Stomach (tissue), 9 donors: Measurements from ENCODE around the gene URB1. TPM values are rescaled to one million over a fixed set of nuclear protein-coding genes. Genes with fewer than 3 reads are reported as not detected.
A peak's percentile ranks its signal among the peaks of the same experiment; 100 is the strongest.

ENCODE experiments used
- DNase-seq, 2 donors: peaks; one replicate each; pipeline versions ENCODE4 v3.0.0 to v3.0.0-alpha.2; 2013 to 2019
- H3K27ac ChIP-seq, 5 donors: fragments of 200-600 bp in 4 of 5; sonication (generic) in 4 of 5; one replicate each; pipeline ENCODE4 v1.5.1; 2013 to 2019; ENCODE audit warnings: mild to moderate bottlenecking in 1 of 5, moderate library complexity in 1 of 5
- H3K27me3 ChIP-seq, 3 donors: fragments of 200-600 bp; sonication (generic); one replicate each; pipeline ENCODE4 v1.5.1; 2017 to 2019; ENCODE audit warnings: mixed run types in 1 of 3
- H3K36me3 ChIP-seq, 4 donors: fragments of 200-600 bp; sonication (generic); 1 replicate in 3 of 4; 2 replicates in 1 of 4; pipeline ENCODE4 v1.5.1; 2016 to 2019
- H3K4me1 ChIP-seq, 4 donors: fragments of 200-600 bp; sonication (generic); one replicate each; pipeline ENCODE4 v1.5.1; 2016 to 2019
- H3K4me3 ChIP-seq, 4 donors: fragments of 200-600 bp; sonication (generic) in 3 of 4; one replicate each; pipeline ENCODE4 v1.5.1; 2016 to 2019; ENCODE audit warnings: mild to moderate bottlenecking in 1 of 4
- H3K9me3 ChIP-seq, 4 donors: fragments of 200-600 bp; sonication (generic); one replicate each; pipeline ENCODE4 v1.5.1; 2016 to 2019
- CTCF ChIP-seq, 7 experiments: fragments of 450-650 bp in 4 of 7; fragments of 200-600 bp in 3 of 7; sonication (generic) in 3 of 7; IDR thresholded peaks; one replicate each; pipeline ENCODE4 v1.5.1; 2016 to 2019; ENCODE audit warnings: antibody characterized with exemption in 7 of 7, control low read depth in 2 of 7, mild to moderate bottlenecking in 1 of 7
- EP300 ChIP-seq: sonication (generic); formaldehyde crosslinking; IDR thresholded peaks from one replicate; pipeline ENCODE4 v1.6.1; 2017; ENCODE audit warnings: antibody characterized with exemption
- POLR2A ChIP-seq, 4 donors: fragments of 450-650 bp; IDR thresholded peaks; one replicate each; pipeline ENCODE4 v1.6.1; 2016; ENCODE audit warnings: antibody characterized with exemption in 4 of 4, control low read depth in 2 of 4, mild to moderate bottlenecking in 1 of 4, moderate library complexity in 1 of 4
- POLR2AphosphoS5 ChIP-seq, 3 donors: sonication (generic); formaldehyde crosslinking; IDR thresholded peaks; one replicate each; pipeline ENCODE4 v1.6.1; 2016; ENCODE audit warnings: antibody characterized with exemption in 3 of 3
- WGBS, 5 donors: extraction: QIAGEN DNeasy Blood & Tissue Kit in 3 of 5; methylation state at CpG; one replicate each; pipeline versions ENCODE4 v1.1.5 to v1.1.7; 2013 to 2018; 5-methylcytosine and 5-hydroxymethylcytosine counted together
- intact Hi-C: fragments of 100-400 bp; cut with DNase I; formaldehyde crosslinking; loops from one replicate; pipeline ENCODE4 v1.15.1; 2023; ENCODE audit warnings: low total_unique reads
- polyA plus RNA-seq, 3 donors: library from polyadenylated mRNA; stranded (reverse); fragments of 200-250 nt; gene quantifications; one replicate each; pipeline ENCODE4 v1.2.3, GENCODE V29; 2013
- total RNA-seq, 5 donors: library from RNA; depleted of rRNA; stranded (reverse); fragments of >200 nt; gene quantifications; one replicate each; pipeline versions ENCODE4 v1.1.0 to v1.2.3, GENCODE V29; 2014 to 2016
- donor health status: healthy with polysubstance abuse.
- donor health status: Bipolar disorder and iron deficiency.
- donor health status: healthy.

Gene URB1
- total and polyA plus RNA-seq, 8 donors = 1.2 to 16.3 (median 10.2) TPM

- peak overlapping the region in 2 of 5 donors; percentile 23 to 59 for H3K27ac ChIP-seq
- no peak overlapping the region for H3K4me3 ChIP-seq
- H3K4me1 ChIP-seq = peaks cover 0 to 5% (median 0%) of the 10 kb centered on the region in 4 donors
- WGBS, 5 donors = 72 to 89% (median 85%) methylated on average over 7 to 11 of the region's 11 CpGs
- DNase-seq = peak in 1 of 2 donors; percentile 23
- intact Hi-C loops = no loop called here
- H3K9me3 ChIP-seq = peaks cover 0 to 13% (median 8%) of the 10 kb centered on the region in 4 donors
- TF ChIP-seq EP300 = no peak
- TF ChIP-seq POLR2AphosphoS5 (IDR thresholded peaks at IDR 0.05) = no peak
- peaks cover 78 to 100% (median 100%) of the 10 kb centered on the region in 4 donors for H3K36me3 ChIP-seq
- no peaks in the 10 kb centered on the region for H3K27me3 ChIP-seq
Measured at GRCh38 chr21:32347977-32348376, 44.8 kb downstream of the URB1 start.

GRCh38 chr21:32347351-32347750 is 45.5 kb downstream of the URB1 start:
- intact Hi-C loops = no loop called here
- peaks cover 76 to 100% (median 100%) of the 10 kb centered on the region in 4 donors for H3K36me3 ChIP-seq
- WGBS, 5 donors = 85 to 98% (median 96%) methylated on average over 6 to 12 of the region's 12 CpGs
- H3K27ac ChIP-seq = no peak overlapping the region
- H3K9me3 ChIP-seq = peaks cover 0 to 13% (median 8%) of the 10 kb centered on the region in 4 donors
- no peak overlapping the region for H3K4me3 ChIP-seq
- no peak for DNase-seq
- TF ChIP-seq POLR2AphosphoS5 (IDR thresholded peaks at IDR 0.05) (no peak), CTCF (IDR thresholded peaks at IDR 0.05) (no peak), EP300 (no peak), POLR2A (IDR thresholded peaks at IDR 0.05) (no peak)
- peaks cover 0 to 5% (median 0%) of the 10 kb centered on the region in 4 donors for H3K4me1 ChIP-seq
- no peaks in the 10 kb centered on the region for H3K27me3 ChIP-seq

- H3K36me3 ChIP-seq = peaks cover 76 to 100% (median 100%) of the 10 kb centered on the region in 4 donors
- 91 to 96% (median 95%) methylated on average over 9 to 14 of the region's 14 CpGs for WGBS, 5 donors
Measured at GRCh38 chr21:32346951-32347350, 45.9 kb downstream of the URB1 start.

GRCh38 chr21:32340863-32341848 is 51.7 kb downstream of the URB1 start:
- 77 to 85% (median 82%) methylated on average over 12 of the region's 12 CpGs for WGBS, 5 donors
- no peak for DNase-seq
- H3K27ac ChIP-seq = no peak overlapping the region
- H3K4me3 ChIP-seq = no peak overlapping the region
- TF ChIP-seq POLR2A (IDR thresholded peaks at IDR 0.05) = no peak
- intact Hi-C loops = no loop called here
- H3K27me3 ChIP-seq = no peaks in the 10 kb centered on the region
- peaks cover 63 to 100% (median 98%) of the 10 kb centered on the region in 4 donors for H3K36me3 ChIP-seq
- peaks cover 0 to 13% (median 8%) of the 10 kb centered on the region in 4 donors for H3K9me3 ChIP-seq
- H3K4me1 ChIP-seq = no peaks in the 10 kb centered on the region

More at GRCh38 chr21:32346951-32347350, 45.9 kb downstream of the URB1 start:
- no peak overlapping the region for H3K4me3 ChIP-seq
- DNase-seq = no peak
- TF ChIP-seq EP300 (no peak), POLR2A (IDR thresholded peaks at IDR 0.05) (no peak), CTCF (IDR thresholded peaks at IDR 0.05) (no peak), POLR2AphosphoS5 (IDR thresholded peaks at IDR 0.05) (no peak)
- no peak overlapping the region for H3K27ac ChIP-seq
- H3K4me1 ChIP-seq = peaks cover 0 to 5% (median 0%) of the 10 kb centered on the region in 4 donors
- intact Hi-C loops = no loop called here
- H3K9me3 ChIP-seq = peaks cover 0 to 13% (median 8%) of the 10 kb centered on the region in 4 donors
- H3K27me3 ChIP-seq = no peaks in the 10 kb centered on the region

- intact Hi-C loops = no loop called here
- no peaks in the 10 kb centered on the region for H3K9me3 ChIP-seq
- DNase-seq = no peak
- no peaks in the 10 kb centered on the region for H3K27me3 ChIP-seq
- no peak overlapping the region for H3K27ac ChIP-seq
- H3K4me3 ChIP-seq = no peak overlapping the region
- no peaks in the 10 kb centered on the region for H3K4me1 ChIP-seq
- TF ChIP-seq EP300 (no peak), CTCF (IDR thresholded peaks at IDR 0.05) (no peak), POLR2A (IDR thresholded peaks at IDR 0.05) (no peak), POLR2AphosphoS5 (IDR thresholded peaks at IDR 0.05) (no peak)
- WGBS, 5 donors = 94 to 96% (median 95%) methylated on average over 23 of the region's 23 CpGs
- H3K36me3 ChIP-seq = peaks cover 68 to 100% (median 98%) of the 10 kb centered on the region in 4 donors
Measured at GRCh38 chr21:32338209-32338921, 54.4 kb downstream of the URB1 start.
